ENCODE results near the gene KLHL6. TPM values are rescaled to one million over a fixed set of nuclear protein-coding genes. Genes with fewer than 3 reads are reported as not detected.

Gene KLHL6, protein sequence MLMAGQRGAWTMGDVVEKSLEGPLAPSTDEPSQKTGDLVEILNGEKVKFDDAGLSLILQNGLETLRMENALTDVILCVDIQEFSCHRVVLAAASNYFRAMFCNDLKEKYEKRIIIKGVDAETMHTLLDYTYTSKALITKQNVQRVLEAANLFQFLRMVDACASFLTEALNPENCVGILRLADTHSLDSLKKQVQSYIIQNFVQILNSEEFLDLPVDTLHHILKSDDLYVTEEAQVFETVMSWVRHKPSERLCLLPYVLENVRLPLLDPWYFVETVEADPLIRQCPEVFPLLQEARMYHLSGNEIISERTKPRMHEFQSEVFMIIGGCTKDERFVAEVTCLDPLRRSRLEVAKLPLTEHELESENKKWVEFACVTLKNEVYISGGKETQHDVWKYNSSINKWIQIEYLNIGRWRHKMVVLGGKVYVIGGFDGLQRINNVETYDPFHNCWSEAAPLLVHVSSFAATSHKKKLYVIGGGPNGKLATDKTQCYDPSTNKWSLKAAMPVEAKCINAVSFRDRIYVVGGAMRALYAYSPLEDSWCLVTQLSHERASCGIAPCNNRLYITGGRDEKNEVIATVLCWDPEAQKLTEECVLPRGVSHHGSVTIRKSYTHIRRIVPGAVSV
- 551 and 574 TPM in 2 replicates for total RNA-seq (2013; cell fraction: nucleolus; rRNA removed)
- total RNA-seq (2014; rRNA removed) (23.6 and 27.5 TPM in 2 replicates), total RNA-seq (2014; rRNA removed; fragmentation: Illumina TruSeq; extraction: Trizol) (26.8 and 28.0 TPM in 2 replicates), total RNA-seq (2021) (28.7 and 29.7 TPM in 2 replicates), polyA plus RNA-seq (2011; rRNA removed) (91.8 and 99.8 TPM in 2 replicates), polyA plus RNA-seq (2014; fragmentation: Illumina TruSeq; extraction: Trizol) (26.5 and 30.0 TPM in 2 replicates), polyA plus RNA-seq (2014; fragmentation: Nextera tagmentation; extraction: Ambion mirVana) (1 to 10 TPM; 4.0 to 4.2 TPM), polyA plus RNA-seq (2014; rRNA removed) (23.0 and 25.2 TPM in 2 replicates), polyA plus RNA-seq (2016; fragmentation: Nextera tagmentation; extraction: Ambion mirVana) (10 to 100 TPM; 16.5 to 19.9 TPM), polyA minus RNA-seq (2011; rRNA and poly(A)+ RNA removed) (104 and 116 TPM in 2 replicates), Bru-seq, nascent RNA (percentile 96 among the genes with signal in this experiment), BruChase-seq, experiment 1, labeled RNA remaining after a 6-hour chase (percentile 94 among the genes with signal in this experiment), BruChase-seq, experiment 2, labeled RNA remaining after a 2-hour chase (percentile 91 among the genes with signal in this experiment)
- polyA plus RNA-seq (2011; ENCODE audit: low read depth), result 7.9 TPM
- polyA plus RNA-seq (2011; cell fraction: cytosol; rRNA removed), result 60.5 and 63.5 TPM in 2 replicates
- 139 and 178 TPM in 2 replicates for polyA plus RNA-seq (2011; cell fraction: nucleus; rRNA removed)
- 12.3 and 19.6 TPM in 2 replicates for polyA plus RNA-seq (2012)
- polyA minus RNA-seq (2011; cell fraction: cytosol; rRNA and poly(A)+ RNA removed), result 29.4 and 31.6 TPM in 2 replicates
- 52.3 and 65.3 TPM in 2 replicates for polyA minus RNA-seq (2011; cell fraction: nucleus; rRNA and poly(A)+ RNA removed)
- long read RNA-seq, experiment 1, full-length matches to known transcripts, result 11 of 17 reads
- long read RNA-seq, experiment 1, partial matches to known transcripts, result 3 of 17 reads
- long read RNA-seq, experiment 1, other reads (novel, unspliced or antisense), result 3 of 17 reads
- long read RNA-seq, experiment 2, full-length matches to known transcripts, result 30 of 126 reads
- long read RNA-seq, experiment 2, partial matches to known transcripts, result 44 of 126 reads
- long read RNA-seq, experiment 2, other reads (novel, unspliced or antisense), result 52 of 126 reads

DNA sequence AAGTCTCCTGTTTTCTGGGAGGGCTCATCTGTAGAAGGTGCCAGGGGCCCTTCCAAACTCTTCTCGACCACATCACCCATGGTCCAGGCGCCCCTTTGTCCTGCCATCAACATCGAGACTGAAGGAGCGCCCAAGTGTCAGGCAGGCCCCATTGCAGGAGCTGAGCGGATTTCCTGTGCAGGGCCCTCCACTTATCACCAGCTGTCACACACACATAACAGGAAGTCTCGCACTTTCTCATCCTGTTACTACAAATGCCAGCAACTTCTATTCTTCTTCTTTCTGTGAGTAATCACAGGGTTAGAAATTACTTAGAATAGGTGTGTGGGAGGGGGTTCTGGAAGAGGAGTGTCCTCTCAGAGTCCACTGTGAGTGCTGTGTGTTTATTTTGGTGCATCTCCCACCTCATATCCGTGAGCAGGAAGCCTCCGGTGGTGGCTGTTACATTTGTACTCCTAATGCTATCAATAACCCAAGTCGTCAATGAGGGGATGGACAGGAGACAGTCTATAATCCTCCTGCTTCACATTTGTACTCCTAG lies at the start of gene KLHL6:
TSS of gene KLHL6 (minus strand) at position 166 of the 541 bp plus-strand sequence. CDS start at position 113, 53 bp downstream.
- Histone ChIP-seq H3K9me3 (replicated peaks; ENCODE audit: control insufficient read depth, insufficient read depth, low read length) (no peaks in the 10 kb centered on the region; the same call in 2 of the 3 replicates), H3K27me3 (replicated peaks in 1 of 2; ENCODE audit: control insufficient read depth in 2 of 2, insufficient read depth in 2 of 2, low read length in 1 of 2) (peaks cover 0 to 3% of the 10 kb centered on the region in 2 experiments; a peak in 1 of 4 replicates), H3K27ac (ENCODE audit: control insufficient read depth, insufficient read depth) (peak within 1 kb of the TSS; percentile 56), H3K4me1 (ENCODE audit: control insufficient read depth, insufficient read depth, low read length) (peaks cover 22% of the 10 kb centered on the region), H3K79me2 (ENCODE audit: control insufficient read depth, insufficient read depth, low read length) (peaks cover 24% of the 10 kb centered on the region), H3K9ac (ENCODE audit: control insufficient read depth, insufficient read depth, low read length) (peak within 1 kb of the TSS; percentile 60), H2AFZ (ENCODE audit: control insufficient read depth, low read depth, low read length) (peak within 1 kb of the TSS; percentile 87), H4K20me1 (ENCODE audit: control insufficient read depth, insufficient read depth) (no peaks in the 10 kb centered on the region), H3K4me3 (peak within 1 kb of the TSS; percentile 75), H3K4me2 (ENCODE audit: control insufficient read depth, insufficient read depth) (peak within 1 kb of the TSS; percentile 85), H3K36me3 (ENCODE audit: control insufficient read depth in 2 of 2, insufficient read depth in 2 of 2, low read length in 1 of 2) (no peaks in the 10 kb centered on the region)
- intact Hi-C loops (cut with micrococcal nuclease; ENCODE audit: unreplicated experiment) (loop anchor here (2.0 to 10.0 kb wide), 6 partner anchors 23 to 581 kb away; no protein-coding TSS in a partner anchor), in situ Hi-C loops (cut with MboI) (loop anchor here (5.0 kb wide), 1 partner anchor 83 kb away; no protein-coding TSS in a partner anchor)
- FAIRE-seq (peak; percentile 76), DNase-seq (ENCODE audit: low read depth, low spot score) (peak; percentile 64), ATAC-seq (peak; percentile 79)
- ChIA-PET POLR2A (interaction anchor here (0.7 to 8.9 kb wide), 9 partner anchors 15 to 81 kb away, joined by 3 to 172 read pairs (median 4); no protein-coding TSS in a partner anchor), SMC1A (ENCODE audit: uncharacterized antibody, unreplicated experiment) (interaction anchor here (0.7 to 8.1 kb wide), 8 partner anchors 16 to 81 kb away, joined by 3 to 130 read pairs (median 4); no protein-coding TSS in a partner anchor), CTCF (interaction anchor here (0.6 to 0.8 kb wide), 3 partner anchors 22 to 136 kb away, joined by 3 to 5 read pairs (median 3); no protein-coding TSS in a partner anchor), RAD21 (ENCODE audit: unreplicated experiment) (interaction anchor here (0.6 to 9.3 kb wide), 7 partner anchors 17 to 88 kb away, joined by 3 to 154 read pairs (median 7); no protein-coding TSS in a partner anchor)
- BruUV-seq (replicated peaks), result TSS peak; percentile 68
- 1% methylated on average over 9 of the region's 9 CpGs for WGBS (ENCODE audit: insufficient coverage, insufficient replicate concordance, low lambda C conversion rate, missing lambda C conversion rate)
- TF ChIP-seq PAX5 (IDR thresholded peaks at IDR 0.05; ENCODE audit: borderline replicate concordance, low read depth, low read length), result 0 out of 2 replicates have a peak, but pooled peaks have one; percentile 29
- TF ChIP-seq NRF1 (conservative IDR thresholded peaks at IDR 0.05; ENCODE audit: low read depth, low read length), result no peak
- TF ChIP-seq SUPT20H (IDR thresholded peaks at IDR 0.05; ENCODE audit: borderline replicate concordance, control insufficient read depth, low read depth, low read length), result no peak
- TF ChIP-seq, protein P1, sequence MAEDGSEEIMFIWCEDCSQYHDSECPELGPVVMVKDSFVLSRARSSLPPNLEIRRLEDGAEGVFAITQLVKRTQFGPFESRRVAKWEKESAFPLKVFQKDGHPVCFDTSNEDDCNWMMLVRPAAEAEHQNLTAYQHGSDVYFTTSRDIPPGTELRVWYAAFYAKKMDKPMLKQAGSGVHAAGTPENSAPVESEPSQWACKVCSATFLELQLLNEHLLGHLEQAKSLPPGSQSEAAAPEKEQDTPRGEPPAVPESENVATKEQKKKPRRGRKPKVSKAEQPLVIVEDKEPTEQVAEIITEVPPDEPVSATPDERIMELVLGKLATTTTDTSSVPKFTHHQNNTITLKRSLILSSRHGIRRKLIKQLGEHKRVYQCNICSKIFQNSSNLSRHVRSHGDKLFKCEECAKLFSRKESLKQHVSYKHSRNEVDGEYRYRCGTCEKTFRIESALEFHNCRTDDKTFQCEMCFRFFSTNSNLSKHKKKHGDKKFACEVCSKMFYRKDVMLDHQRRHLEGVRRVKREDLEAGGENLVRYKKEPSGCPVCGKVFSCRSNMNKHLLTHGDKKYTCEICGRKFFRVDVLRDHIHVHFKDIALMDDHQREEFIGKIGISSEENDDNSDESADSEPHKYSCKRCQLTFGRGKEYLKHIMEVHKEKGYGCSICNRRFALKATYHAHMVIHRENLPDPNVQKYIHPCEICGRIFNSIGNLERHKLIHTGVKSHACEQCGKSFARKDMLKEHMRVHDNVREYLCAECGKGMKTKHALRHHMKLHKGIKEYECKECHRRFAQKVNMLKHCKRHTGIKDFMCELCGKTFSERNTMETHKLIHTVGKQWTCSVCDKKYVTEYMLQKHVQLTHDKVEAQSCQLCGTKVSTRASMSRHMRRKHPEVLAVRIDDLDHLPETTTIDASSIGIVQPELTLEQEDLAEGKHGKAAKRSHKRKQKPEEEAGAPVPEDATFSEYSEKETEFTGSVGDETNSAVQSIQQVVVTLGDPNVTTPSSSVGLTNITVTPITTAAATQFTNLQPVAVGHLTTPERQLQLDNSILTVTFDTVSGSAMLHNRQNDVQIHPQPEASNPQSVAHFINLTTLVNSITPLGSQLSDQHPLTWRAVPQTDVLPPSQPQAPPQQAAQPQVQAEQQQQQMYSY (CRISPR knock-in tag; IDR thresholded peaks at IDR 0.05), result no peak
- TF ChIP-seq ZBTB11 (CRISPR knock-in tag; IDR thresholded peaks at IDR 0.05), result no peak
- TF ChIP-seq HCFC1 (IDR thresholded peaks at IDR 0.05; ENCODE audit: low read length), result peak; percentile 28
- no peak for TF ChIP-seq HDAC6 (IDR thresholded peaks at IDR 0.05; ENCODE audit: unreplicated experiment)
